GM18861 (cell line): ENCODE results near the gene DUSP2.
"Not testable (repeated sequence)": the region's sequence is repeated elsewhere in the genome, so short reads cannot be mapped to it uniquely, and the experiment has no call there.

Source experiments
- ATAC-seq: cut with Tn5 transposase; IDR thresholded peaks from one replicate; pipeline ENCODE4 v1.9.1; 2021; ENCODE audit not compliant: unreplicated experiment

The DUSP2 gene

DNA sequence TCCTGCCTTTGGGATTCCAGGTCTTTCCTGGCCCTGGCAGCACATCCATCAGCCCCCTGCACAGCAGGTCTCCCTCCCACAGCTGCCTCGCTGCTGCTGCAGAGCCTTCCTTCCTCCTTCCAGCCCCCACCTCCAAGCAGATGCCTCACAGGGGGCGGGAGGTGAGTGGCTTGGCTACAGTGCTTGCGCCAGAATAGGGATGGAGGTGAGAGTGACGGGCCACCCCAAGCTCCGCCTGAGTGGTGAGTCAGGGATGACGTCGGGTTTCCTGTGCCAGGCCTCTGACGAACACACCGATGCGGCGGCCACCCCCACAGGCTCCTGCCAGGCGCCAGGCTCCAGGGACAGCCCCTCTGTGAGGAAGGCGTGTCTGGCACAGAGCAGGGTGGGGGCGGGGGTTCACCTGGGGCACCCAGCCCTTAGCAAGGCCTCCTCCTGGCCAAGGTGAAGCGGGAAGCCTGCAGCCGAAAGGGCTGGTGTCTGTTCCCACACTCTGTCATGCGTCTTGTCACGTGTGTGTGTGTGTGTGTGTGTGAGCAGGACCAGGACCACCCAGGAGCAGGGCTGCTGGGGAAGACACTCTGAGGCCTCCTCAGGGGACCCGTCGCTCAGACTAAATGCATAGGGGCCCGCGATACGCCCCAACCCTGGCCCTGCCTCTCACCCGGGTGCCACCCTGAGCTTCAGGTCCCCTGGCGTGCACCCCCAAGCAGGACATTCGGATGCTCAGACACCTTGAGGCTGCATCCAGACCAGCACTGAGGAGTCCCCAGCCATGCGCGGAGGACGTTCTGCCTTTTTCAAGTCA, 3.4 kb upstream of the DUSP2 start:
- ATAC-seq: peak; percentile 38

DNA sequence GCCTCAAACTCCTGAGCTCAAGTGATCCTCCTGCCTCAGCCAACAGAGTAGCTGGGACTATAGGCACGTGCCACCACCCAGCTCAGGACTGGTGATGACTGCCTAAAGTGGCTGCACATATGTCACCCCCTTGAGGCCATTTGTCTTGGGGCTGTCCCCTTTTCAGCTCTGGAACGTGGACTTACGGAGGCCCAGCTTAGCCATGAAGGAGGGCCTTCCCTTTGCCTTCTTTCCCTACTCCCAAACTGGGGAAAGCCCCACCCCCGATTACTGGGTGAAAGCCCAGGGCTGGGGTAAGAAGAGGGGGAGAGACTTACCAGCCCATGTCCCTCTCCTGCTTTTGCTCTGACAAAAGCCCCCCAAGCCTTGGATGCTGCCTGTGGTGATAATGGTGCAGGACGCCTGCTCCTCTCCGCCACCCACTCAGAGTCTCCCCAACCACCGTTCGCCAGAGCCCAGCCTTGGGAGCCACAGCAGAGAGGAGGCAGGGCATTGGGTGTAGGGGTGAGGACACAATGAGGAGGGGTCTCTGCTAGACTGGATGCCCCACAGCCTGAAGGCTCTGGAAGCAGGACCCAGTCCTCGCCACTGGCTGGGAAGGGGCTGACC, 2.5 kb upstream of the DUSP2 start:
- ATAC-seq: no peak

DNA sequence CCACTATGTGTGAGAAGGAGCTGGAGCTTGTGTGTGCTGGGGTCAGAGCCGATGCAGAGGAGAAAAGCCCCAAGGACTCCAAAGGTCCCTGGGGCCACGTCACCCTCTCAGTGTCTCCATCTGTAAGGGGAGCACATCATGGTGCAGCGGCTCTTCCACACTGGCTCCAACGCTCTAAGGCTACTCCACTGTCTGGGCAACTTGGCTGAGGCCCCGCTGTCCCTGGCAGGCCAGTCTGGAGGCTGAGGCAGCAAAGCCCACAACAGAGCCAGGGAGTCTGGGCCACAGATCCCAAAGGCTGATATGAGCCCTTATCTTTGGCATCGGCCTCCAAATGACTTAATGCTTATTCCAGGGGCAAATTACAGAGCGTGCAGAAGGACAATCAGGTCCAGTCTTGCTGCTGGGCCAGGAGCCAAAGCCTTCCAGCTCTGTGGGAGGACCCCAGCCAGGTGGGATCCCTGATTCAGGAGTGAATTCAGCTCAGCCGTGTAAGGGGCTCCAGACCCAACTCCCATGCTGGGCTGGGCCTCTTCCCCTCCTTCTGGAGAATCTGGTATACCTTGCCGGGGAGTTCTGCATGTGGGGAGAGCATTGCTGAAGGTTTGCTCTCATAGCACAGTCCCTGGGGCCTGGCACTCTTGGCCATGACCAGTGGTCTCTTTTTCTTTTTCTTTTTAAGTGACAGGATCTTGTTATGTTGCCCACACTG, 1.8 kb upstream of the DUSP2 start:
- ATAC-seq: no peak

DNA sequence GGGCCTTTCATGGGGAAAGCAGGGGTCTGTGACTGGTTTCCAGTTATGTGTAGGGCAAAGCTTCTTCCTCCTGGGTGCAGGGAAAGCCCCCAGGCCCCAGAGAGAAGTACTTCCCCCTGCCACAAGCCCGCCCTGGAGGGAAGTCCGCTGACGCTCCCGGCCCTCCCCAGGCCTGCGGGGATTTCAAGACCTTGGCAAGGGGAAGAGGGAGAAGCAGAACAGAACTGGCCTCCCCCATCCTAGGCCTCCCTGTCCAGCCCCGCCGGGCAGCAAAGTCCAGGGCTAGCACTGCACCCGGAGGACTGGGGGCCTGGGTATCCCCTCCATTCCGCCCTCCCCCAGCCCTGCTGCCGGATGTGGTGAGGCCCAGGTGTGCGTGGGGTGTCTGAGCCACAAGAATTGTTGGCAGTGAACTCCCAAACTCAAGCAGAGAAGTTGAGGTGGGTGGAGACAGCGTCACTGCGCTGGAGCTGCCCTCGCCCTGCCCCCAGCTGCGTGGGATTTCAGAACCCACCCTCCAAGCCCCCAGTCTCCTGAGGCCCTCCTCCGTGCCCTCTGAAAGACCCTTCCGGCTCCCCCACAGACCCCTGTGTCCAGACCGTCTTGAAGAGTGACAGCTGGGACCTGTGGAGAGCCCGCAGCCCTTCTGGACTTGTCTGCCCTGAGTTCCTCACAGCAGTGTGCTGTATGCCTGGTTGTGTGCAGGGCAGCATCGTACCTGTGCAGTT, 1.1 kb upstream of the DUSP2 start:
- peak; percentile 20 for ATAC-seq

DNA sequence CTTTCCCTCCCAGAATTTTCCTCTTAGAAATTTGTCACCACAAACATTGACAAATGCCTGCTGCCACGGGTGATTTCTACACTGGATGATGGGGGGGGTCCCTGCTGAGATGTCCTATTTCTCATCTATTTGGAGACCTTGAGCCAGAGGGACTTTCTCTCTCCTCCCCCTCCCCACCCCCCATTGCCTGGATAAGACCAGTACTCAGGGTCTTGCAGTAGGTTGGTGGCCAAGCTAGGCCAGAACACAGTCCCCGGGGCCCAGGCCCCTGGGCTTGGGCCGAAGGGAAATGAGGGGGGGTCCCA, 560 bp upstream of the DUSP2 start:
- no peak for ATAC-seq

DNA sequence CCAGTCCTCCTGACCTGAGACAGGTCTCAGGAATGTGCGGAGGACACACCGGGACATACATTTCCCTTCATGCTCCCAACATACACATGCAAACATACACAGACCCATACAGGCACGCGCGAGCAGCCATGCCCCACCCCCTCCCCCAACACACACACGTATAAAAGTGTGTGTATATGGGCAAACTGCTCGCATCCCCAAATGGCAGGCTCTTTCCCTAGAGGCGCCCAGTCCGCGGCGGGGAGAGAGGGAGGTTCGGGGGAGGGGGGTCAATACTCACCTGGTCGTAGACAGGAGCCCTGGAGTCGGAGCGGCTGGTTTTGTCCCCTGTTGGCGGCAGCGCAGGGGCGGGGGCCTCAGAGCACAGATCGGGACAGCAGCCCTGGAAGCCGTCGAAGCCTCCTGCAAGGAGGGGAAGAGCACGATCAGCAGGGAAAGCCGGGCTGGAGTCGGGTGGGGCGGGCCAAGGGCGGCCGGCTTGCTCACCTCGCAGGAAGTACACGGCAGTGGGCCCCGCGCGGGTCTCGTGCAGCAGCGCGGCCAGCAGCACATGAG, 682 bp downstream of the DUSP2 start:
- no peak for ATAC-seq

DNA sequence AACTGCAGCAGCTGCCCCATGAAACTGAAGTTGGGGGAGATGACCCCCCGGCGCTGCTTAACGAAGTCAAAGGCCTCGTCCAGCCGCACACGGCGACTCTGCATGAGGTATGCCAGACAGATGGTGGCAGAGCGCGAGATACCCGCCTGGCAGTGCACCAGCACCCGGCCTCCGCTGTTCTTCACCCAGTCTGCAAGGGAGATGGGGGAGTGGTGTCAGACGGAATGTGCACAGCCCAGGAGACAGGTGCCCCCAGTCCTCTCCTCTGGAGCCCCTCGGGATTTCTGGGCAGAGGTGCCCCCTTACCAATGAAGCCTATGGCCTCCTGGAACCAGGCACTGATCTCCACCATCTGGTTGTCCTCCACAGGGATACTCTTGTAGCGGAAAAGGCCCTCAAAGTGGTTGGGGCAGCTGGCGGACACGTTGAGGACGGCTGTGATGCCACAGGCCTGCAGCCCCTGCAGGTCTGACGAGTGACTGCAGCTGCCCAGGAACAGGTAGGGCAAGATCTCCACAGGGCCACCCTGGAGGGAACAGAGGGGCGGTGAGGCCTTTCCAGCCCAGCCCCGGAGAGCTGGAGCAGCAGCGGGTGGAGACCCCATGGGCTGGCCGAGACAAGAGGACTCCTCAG, 1.3 kb downstream of the DUSP2 start:
- ATAC-seq: no peak

DNA sequence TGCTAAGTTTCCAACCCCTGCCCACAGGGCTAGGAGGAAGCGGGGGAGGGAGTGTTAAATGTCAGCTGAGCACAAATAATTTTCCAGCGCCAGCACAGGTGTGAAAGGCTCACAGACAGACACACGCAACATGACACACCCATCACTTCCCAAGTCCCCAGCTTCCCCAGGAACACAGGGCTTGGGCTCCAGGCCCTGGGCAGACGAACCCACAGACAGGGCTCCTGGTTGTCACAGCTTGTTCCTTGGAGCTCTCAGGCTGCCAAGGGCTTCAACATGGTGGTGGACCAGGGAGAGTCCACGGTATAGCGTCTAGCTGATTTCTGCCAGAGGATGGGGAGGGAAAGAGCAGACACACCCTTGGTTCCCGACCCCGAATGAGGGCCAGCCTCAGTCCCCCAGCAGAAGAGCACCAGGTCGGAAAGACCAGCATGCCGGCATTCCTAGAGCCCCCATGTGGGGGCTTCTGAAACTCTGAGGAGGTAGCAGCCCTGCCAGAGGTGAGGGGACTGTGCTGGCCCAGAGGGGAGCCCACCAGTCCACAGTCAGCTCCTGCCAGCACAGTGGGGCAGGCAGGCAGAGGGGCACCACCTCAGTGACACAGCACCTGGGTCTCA, 1.9 kb downstream of the DUSP2 start:
- no peak for ATAC-seq

DNA sequence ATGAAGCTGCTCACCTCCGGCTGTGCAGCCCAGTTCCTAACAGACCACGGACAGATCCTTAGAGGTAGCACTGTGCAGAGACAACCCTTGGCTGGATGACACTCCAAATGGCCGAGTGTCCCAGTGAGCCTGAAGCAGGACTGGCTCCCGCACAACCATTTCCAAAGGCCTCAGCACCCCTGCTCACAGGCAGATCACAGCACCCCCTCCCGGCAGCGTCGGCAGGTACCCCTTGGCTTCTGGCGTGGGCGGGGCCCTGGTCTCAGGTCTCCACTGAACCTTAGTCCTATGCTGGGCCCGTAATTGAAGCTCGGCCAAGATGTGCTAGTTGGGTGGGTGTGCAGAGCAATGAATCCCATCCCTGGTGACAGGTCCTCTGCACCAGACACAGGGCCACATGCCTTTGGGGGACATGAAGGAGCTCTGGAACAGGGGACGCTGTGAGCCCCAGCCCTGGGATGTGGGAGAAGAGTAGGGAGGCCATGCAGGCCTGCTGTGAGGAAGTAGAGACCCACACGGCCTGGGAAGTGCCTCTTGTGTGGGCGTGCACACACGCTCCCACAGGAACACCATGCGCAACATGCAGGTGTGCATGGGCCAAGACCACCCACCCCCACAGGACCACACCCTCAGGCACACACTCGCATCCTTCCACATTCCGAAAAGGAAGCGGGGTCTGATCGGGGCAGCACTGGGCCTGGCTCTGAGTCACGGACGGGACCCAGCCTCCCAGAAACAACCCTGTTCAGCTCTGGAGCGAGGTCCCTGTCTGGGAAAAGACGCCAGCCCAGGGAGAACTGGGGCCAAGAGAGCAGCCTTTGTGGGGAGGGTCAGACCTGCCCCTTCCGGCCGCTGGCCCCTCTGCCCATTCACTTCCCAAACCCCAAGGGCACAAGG, 2.8 kb downstream of the DUSP2 start:
- ATAC-seq: no peak

DNA sequence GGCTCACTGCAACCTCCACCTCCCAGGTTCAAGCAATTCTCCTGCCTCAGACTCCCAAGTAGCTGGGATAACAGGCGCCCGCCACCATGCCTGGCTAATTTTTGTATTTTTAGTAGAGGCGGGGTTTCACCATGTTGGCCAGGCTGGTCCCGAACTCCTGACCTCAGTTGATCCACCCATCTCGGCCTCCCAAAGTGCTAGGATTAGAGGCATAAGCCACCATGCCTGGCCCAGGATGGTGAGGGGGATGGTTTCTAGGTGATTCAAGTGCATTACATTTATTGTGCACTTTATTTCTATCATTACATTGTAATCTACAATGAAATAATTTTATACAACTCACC, 3.6 kb downstream of the DUSP2 start:
- not testable (repeated sequence) for ATAC-seq

DNA sequence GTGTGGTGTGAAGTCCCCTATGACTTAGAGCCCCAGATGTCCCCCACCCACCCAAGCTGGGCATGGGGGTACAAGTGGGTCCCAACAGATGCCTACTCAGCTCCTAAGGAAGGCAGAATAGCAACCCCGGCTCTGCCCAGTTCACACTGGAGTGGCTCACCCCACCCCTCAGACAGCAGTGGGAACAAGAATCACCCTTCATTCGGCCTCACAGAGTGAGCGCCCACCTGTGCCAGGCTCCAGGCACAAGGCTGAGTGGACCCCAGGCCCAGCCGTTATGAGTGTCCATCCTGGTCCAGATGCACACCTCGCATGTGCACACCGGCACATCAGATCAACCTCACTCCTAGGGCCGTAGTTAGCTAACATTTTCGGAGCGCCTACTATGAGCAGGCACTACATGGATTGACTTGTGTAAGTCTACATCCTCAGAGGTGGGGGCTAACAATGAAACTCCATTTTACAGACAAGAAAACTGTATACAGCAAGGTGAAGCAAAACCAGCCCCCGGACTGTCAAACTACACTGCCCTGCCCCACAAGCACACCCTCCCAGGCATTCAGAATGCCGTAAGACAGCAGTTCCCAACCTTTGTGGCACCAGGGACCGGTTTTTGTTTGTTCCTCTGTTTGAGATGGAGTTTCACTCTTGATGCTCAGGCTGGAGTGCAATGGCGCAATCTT, 4.2 kb downstream of the DUSP2 start:
- ATAC-seq: no peak

DNA sequence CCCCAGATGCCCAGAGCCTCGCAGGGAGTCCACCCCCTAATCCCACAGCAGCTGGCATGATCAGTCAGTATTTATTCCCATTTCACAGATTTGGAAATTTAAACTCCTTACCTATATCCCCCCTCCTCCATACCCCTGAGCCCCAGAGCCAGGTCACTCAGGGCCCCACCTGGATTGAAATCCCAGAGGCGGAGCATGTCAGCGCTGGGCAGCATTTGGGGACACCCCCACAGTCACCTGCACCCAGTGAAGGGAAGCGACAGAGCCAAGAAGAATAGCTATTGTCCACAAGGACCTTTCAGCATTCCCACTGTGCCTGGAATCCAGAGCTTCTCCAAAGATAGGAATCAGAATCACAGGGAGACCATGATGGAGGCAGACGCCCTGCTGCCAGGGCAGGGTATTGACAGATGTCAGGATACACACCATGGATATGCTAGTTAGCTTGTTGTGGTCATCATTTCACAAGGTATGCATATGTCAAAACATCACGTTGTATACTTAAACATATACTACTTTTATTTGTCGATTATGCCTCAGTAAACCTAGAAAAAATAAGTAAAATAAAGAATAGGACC, 6.0 kb downstream of the DUSP2 start:
- ATAC-seq: no peak

DNA sequence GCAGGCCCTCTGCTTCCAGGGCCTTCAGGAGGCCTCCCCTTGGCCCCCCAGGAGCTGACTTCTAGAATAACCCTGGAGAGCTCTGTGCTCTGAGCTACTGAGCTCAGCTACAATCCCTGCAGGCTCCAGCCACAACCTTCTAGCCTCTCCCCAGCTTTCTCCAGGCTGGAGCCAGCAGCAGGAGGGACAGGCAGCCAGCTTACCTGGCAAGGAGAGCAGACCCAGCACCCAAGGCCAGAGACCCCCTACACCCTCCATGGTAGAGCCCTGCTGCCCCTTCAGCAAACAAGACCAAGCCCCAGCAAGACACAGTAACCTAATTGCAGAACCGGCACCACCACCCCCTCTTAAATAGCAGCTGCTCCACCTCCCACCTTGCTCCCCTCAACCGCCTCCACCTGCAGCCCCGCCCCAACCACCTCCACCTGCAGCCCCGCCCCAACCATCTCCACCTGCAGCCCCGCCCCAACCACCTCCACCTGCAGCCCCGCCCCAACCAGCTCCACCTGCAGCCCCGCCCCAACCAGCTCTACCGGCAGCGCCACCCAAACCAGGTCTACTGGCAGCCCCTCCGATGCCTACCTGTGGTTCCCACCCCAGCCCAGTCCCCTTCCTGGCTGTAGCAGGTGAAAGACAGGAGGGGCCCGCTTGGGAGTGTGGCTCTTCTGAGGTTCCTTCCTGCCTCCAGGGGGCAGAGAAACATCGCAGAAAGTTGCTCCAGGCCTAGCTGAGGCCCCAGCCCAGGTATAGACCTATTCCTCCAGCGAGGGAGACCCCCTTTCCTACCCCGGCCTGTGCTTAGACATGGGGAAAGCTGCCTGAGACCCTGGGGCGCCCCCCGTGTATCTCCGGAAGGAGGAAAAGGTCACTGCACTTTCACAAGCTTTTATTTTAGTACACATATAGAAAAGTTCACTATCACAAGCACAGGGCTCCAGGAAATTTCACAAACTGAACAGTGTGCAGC, 6.8 kb downstream of the DUSP2 start, which contains the start of gene ASTL:
Gene ASTL, minus strand, starts transcription at position 324 of the 967 bp plus-strand sequence. Its CDS starts 66 bp downstream, at position 258.
- ATAC-seq: no peak

DNA sequence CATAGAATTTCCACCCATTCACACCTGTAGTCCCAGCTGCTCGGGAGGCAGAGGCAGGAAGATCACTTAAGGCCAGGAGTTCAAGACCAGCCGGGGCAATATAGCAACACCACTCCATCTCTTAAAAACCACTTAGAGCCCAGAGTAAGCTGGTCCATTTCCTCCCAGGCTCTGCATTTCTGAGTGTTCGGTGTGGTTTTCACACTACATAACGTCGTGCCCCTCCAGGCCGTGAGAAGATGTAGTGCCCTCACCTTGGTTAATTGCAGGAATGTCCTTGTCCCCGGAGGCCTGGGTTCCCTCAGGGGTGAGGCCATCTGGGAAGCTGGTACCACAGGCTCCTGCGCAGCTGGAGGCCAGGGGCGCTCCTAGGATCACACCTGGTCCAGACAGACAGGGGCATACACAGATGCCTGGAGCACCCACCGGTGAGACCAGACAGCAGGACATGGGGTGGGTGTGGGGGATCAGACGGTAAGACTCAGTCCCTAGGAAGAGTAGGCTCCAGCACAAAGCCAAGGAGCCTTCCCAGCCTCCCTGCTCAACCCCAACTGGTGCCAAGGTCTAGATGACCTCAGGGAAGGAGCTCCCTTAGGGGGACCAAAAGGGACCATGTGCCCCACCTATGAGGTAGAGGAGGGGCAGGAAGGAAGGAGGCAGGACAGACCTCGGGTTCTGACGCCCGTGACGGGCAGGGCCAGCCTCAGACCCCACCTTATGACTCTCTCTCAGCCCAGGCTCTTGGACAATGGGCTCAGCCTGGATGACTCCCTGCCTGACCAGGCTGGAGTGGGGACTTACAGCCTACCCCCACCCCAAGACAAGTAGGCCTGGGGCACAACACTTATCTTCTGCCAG, 7.7 kb downstream of the DUSP2 start:
- ATAC-seq: no peak

DNA sequence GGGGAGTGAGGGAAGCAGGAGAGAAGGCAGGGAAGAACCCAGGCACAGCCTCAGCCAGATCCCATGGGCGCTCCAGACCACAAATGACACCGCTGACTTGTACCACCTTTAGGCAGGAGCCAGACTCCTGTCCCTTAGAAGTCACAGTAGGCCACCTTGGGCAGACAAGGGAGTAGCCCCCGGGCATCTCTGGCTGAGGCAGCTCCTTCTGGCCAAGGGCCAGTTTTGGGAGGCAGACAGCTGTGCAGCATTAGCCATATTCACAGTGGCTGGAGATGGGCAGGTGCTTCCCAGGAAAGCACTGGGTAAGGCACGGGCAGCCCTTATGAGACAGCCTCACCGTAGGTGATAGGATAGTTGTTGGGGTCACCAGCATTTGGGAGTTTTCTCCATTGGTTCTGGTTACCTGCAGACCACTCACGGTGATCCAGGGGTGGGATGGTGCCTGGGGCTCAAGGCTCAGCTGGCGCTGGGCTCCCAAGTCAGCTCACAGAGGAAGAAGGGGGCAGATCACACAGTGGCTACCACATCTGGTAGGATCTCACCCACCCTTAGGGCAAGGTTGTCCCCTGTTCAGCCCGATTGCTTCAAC, 9.0 kb downstream of the DUSP2 start:
- ATAC-seq: no peak

DNA sequence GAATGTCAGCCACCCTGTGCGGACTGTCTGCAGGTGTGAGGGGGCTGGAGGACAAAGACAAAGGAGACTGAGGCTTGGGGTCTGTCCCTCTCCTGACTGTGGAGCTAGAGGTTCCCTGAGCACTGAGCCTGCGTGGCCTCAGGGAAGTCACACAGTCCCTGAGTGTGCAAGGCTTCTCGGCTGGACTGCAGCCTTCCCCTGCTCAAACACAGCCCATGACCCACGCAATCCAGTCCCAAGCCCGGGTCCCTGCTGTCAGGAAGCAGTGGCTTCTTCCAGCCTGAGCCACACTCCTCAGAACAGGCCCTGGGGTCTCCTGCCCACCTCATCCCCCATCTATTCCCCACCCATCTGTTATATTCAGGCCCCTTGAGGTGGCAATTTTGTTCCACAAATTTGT, 9.6 kb downstream of the DUSP2 start:
- no peak for ATAC-seq
